Measurements from ENCODE around the gene IFT80. TPM values are rescaled to one million over a fixed set of nuclear protein-coding genes. Genes with fewer than 3 reads are reported as not detected.

Gene IFT80
- polyA plus RNA-seq, 3 donors: 1.3 to 7.7 (median 1.4) TPM

GRCh38 chr3:160401291-160402095 lies 2.5 kb upstream of the IFT80 start:
- peak overlapping the region; percentile 97 to 98 for H3K4me3 Mint-ChIP-seq
- H4K20me1 ChIP-seq (ENCODE audit: insufficient read depth, low read length): no peaks in the 10 kb centered on the region
- H3K36me3 ChIP-seq (replicated peaks in 1 of 2; ENCODE audit: control insufficient read depth in 1 of 2, insufficient read depth in 2 of 2, low read length in 2 of 2): no peaks in the 10 kb centered on the region
- peaks cover 17 to 33% of the 10 kb centered on the region in 2 donors for H3K4me1 ChIP-seq (ENCODE audit: control insufficient read depth in 1 of 2, insufficient read depth in 2 of 2, low read length in 2 of 2)
- DNase-seq: peak; percentile 12 to 37 (median 19)
- H3K9ac ChIP-seq (ENCODE audit: insufficient read depth, low read length, poor library complexity, severe bottlenecking): peak overlapping the region; percentile 76
- H3K27me3 ChIP-seq (ENCODE audit: control insufficient read depth in 2 of 2, insufficient read depth in 2 of 2, low read length in 2 of 2): no peaks in the 10 kb centered on the region
- H3K27ac ChIP-seq (ENCODE audit: low read depth in 1 of 2, low read length in 2 of 2): peak overlapping the region in 1 of 2 donors; percentile 87
- 5% methylated on average over 3 of the region's 16 CpGs for WGBS (ENCODE audit: insufficient coverage)
- peak overlapping the region; percentile 87 to 99 (median 87) for H3K4me3 ChIP-seq (replicated peaks in 1 of 3; ENCODE audit: low read depth in 2 of 3, low read length in 3 of 3)
- H3K4me2 ChIP-seq (replicated peaks; ENCODE audit: extremely low read depth, low read length, poor library complexity, severe bottlenecking): peak overlapping the region; percentile 91
- peak overlapping the region; percentile 82 to 98 (median 88) for H3K27ac Mint-ChIP-seq
- peaks cover 90% of the 10 kb centered on the region for H3K79me2 ChIP-seq (ENCODE audit: insufficient read depth, low read length)
- peak overlapping the region; percentile 95 for H2AFZ ChIP-seq (ENCODE audit: insufficient read depth, low read depth, low read length, poor library complexity, severe bottlenecking)
- H3K27me3 Mint-ChIP-seq (ENCODE audit: low read depth in 3 of 3): no peaks in the 10 kb centered on the region
- no peaks in the 10 kb centered on the region for H3K9me3 Mint-ChIP-seq
- no peaks in the 10 kb centered on the region for H3K9me3 ChIP-seq (replicated peaks in 1 of 2; ENCODE audit: control insufficient read depth in 1 of 2, insufficient read depth in 1 of 2, low read length in 2 of 2)
- TF ChIP-seq CTCF (IDR thresholded peaks at IDR 0.05): no peak
- peaks cover 44% of the 10 kb centered on the region for H3K4me1 Mint-ChIP-seq
- H3K36me3 Mint-ChIP-seq: peaks cover 0 to 3% of the 10 kb centered on the region in 2 donors
- intact Hi-C loops (cut with micrococcal nuclease): loop anchor here in 1 of 2 donors (5.0 kb wide), 1 partner anchor 46 kb away; the partner anchor contains the start of gene TRIM59

GRCh38 chr3:160400702-160401150 lies 1.7 kb upstream of the IFT80 start:
- peaks cover 17 to 33% of the 10 kb centered on the region in 2 donors for H3K4me1 ChIP-seq (ENCODE audit: control insufficient read depth in 1 of 2, insufficient read depth in 2 of 2, low read length in 2 of 2)
- Mint-ChIP-seq H3K4me3 (peak overlapping the region; percentile 97 to 98), H3K4me1 (peaks cover 44% of the 10 kb centered on the region), H3K27ac (peak overlapping the region; percentile 88 to 99 (median 98)), H3K36me3 (peaks cover 0 to 3% of the 10 kb centered on the region in 2 donors), H3K9me3 (no peaks in the 10 kb centered on the region), H3K27me3 (ENCODE audit: low read depth in 3 of 3) (no peaks in the 10 kb centered on the region)
- H3K27me3 ChIP-seq (ENCODE audit: control insufficient read depth in 2 of 2, insufficient read depth in 2 of 2, low read length in 2 of 2): no peaks in the 10 kb centered on the region
- no peaks in the 10 kb centered on the region for H3K36me3 ChIP-seq (replicated peaks in 1 of 2; ENCODE audit: control insufficient read depth in 1 of 2, insufficient read depth in 2 of 2, low read length in 2 of 2)
- peak overlapping the region; percentile 87 to 89 for H3K27ac ChIP-seq (ENCODE audit: low read depth in 1 of 2, low read length in 2 of 2)
- no peaks in the 10 kb centered on the region for H4K20me1 ChIP-seq (ENCODE audit: insufficient read depth, low read length)
- H3K4me2 ChIP-seq (replicated peaks; ENCODE audit: extremely low read depth, low read length, poor library complexity, severe bottlenecking): peak overlapping the region; percentile 91
- peak overlapping the region; percentile 76 for H3K9ac ChIP-seq (ENCODE audit: insufficient read depth, low read length, poor library complexity, severe bottlenecking)
- intact Hi-C loops (cut with micrococcal nuclease): loop anchor here in 1 of 2 donors (5.0 kb wide), 1 partner anchor 47 kb away; the partner anchor contains the start of gene TRIM59
- DNase-seq: peak in 2 of 3 donors; percentile 12 to 29
- H3K79me2 ChIP-seq (ENCODE audit: insufficient read depth, low read length): peaks cover 83% of the 10 kb centered on the region
- H3K9me3 ChIP-seq (replicated peaks in 1 of 2; ENCODE audit: control insufficient read depth in 1 of 2, insufficient read depth in 1 of 2, low read length in 2 of 2): no peaks in the 10 kb centered on the region
- WGBS (ENCODE audit: insufficient coverage): under 1% methylated on average over 51 of the region's 51 CpGs
- peak overlapping the region; percentile 95 for H2AFZ ChIP-seq (ENCODE audit: insufficient read depth, low read depth, low read length, poor library complexity, severe bottlenecking)
- no peak for TF ChIP-seq CTCF (IDR thresholded peaks at IDR 0.05)
- H3K4me3 ChIP-seq (replicated peaks in 1 of 3; ENCODE audit: low read depth in 2 of 3, low read length in 3 of 3): peak overlapping the region; percentile 87 to 99 (median 87)
